ENCODE results near the gene ZNF774. TPM values are rescaled to one million over a fixed set of nuclear protein-coding genes. Genes with fewer than 3 reads are reported as not detected.

The ZNF774 gene
- total and polyA plus RNA-seq, 2 of the 13 experiments (the other 11 are each of a cell fraction or from before 2014, with no cell fraction given): 0.59 to 1.4 TPM

DNA sequence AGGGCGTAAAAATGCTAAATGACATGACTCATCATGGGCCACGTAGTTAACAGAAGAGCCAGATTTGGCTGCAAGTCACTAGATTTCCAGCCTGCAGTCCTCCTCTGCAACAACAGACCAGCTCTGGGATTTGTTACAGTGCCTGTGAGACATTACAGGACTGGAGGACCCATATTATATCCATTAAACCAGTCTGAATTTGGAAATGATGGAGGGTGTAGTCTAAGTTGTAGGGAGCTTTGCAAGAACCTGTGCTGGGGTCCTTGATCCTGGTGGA, 10.8 kb downstream of the ZNF774 start:
- DNase-seq (ENCODE audit: low spot score): no peak
- CTCF ChIA-PET (ENCODE audit: low intra/inter-chr PET ratio, low total read pairs): interaction anchor here (1.5 to 1.6 kb wide), 2 partner anchors 43 to 120 kb away, joined by 3 to 12 read pairs; no protein-coding TSS in a partner anchor
- H3K4me1 ChIP-seq (ENCODE audit: insufficient read depth, low read length): no peaks in the 10 kb centered on the region
- no peak for TF ChIP-seq ARHGAP35 (CRISPR knock-in tag; IDR thresholded peaks at IDR 0.05; ENCODE audit: borderline replicate concordance)
- no peak for TF ChIP-seq MAZ (IDR thresholded peaks at IDR 0.05; ENCODE audit: borderline replicate concordance, low read depth, low read length)
- no peak for TF ChIP-seq MAZ (CRISPR knock-in tag; IDR thresholded peaks at IDR 0.05; ENCODE audit: low read depth)
- no peak for TF ChIP-seq ZFP90 (CRISPR knock-in tag; IDR thresholded peaks at IDR 0.05; ENCODE audit: borderline replicate concordance)
- TF ChIP-seq RBAK (CRISPR knock-in tag; IDR thresholded peaks at IDR 0.05): no peak
- TF ChIP-seq SMYD3 (CRISPR knock-in tag; IDR thresholded peaks at IDR 0.05): no peak
- TF ChIP-seq NFRKB (IDR thresholded peaks at IDR 0.05): no peak
- TF ChIP-seq HMG20B (CRISPR knock-in tag; conservative IDR thresholded peaks at IDR 0.05): no peak
- TF ChIP-seq, protein P1, sequence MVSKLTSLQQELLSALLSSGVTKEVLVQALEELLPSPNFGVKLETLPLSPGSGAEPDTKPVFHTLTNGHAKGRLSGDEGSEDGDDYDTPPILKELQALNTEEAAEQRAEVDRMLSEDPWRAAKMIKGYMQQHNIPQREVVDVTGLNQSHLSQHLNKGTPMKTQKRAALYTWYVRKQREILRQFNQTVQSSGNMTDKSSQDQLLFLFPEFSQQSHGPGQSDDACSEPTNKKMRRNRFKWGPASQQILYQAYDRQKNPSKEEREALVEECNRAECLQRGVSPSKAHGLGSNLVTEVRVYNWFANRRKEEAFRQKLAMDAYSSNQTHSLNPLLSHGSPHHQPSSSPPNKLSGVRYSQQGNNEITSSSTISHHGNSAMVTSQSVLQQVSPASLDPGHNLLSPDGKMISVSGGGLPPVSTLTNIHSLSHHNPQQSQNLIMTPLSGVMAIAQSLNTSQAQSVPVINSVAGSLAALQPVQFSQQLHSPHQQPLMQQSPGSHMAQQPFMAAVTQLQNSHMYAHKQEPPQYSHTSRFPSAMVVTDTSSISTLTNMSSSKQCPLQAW (CRISPR knock-in tag; IDR thresholded peaks at IDR 0.05): no peak
- TF ChIP-seq MYPOP (CRISPR knock-in tag; IDR thresholded peaks at IDR 0.05): no peak
- no peak for TF ChIP-seq ZNF7 (CRISPR knock-in tag; IDR thresholded peaks at IDR 0.05)
- TF ChIP-seq, protein P2, sequence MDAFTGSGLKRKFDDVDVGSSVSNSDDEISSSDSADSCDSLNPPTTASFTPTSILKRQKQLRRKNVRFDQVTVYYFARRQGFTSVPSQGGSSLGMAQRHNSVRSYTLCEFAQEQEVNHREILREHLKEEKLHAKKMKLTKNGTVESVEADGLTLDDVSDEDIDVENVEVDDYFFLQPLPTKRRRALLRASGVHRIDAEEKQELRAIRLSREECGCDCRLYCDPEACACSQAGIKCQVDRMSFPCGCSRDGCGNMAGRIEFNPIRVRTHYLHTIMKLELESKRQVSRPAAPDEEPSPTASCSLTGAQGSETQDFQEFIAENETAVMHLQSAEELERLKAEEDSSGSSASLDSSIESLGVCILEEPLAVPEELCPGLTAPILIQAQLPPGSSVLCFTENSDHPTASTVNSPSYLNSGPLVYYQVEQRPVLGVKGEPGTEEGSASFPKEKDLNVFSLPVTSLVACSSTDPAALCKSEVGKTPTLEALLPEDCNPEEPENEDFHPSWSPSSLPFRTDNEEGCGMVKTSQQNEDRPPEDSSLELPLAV (CRISPR knock-in tag; conservative IDR thresholded peaks at IDR 0.05; ENCODE audit: low read depth): no peak
- no peak for TF ChIP-seq ETV5 (CRISPR knock-in tag; IDR thresholded peaks at IDR 0.05; ENCODE audit: borderline replicate concordance)
- TF ChIP-seq KMT2A (CRISPR knock-in tag; IDR thresholded peaks at IDR 0.05): no peak
- TF ChIP-seq ZNF558 (CRISPR knock-in tag; IDR thresholded peaks at IDR 0.05; ENCODE audit: borderline replicate concordance): no peak
- no peak for TF ChIP-seq MAX (IDR thresholded peaks at IDR 0.05)
- no peaks in the 10 kb centered on the region for H3K27me3 ChIP-seq (ENCODE audit: control insufficient read depth in 1 of 2, insufficient read depth in 2 of 2, low read length in 2 of 2)
- no peak for ATAC-seq
- no TSS peak for BruUV-seq (replicated peaks)
- no peaks in the 10 kb centered on the region for H3K79me2 ChIP-seq (ENCODE audit: insufficient read depth, low read length)
- 89% methylated on average over 2 of the region's 2 CpGs for WGBS (ENCODE audit: low lambda C conversion rate)
- no peak overlapping the region for H3K4me3 ChIP-seq (replicated peaks in 1 of 3; ENCODE audit: insufficient read depth in 1 of 3, low read depth in 2 of 3, low read length in 3 of 3)
- H2AFZ ChIP-seq (ENCODE audit: low read length): no peak overlapping the region
- peaks cover 0 to 2% of the 10 kb centered on the region in 2 experiments; a peak in 1 of 5 replicates for H3K36me3 ChIP-seq (replicated peaks in 1 of 2; ENCODE audit: control insufficient read depth in 1 of 2, insufficient read depth in 2 of 2, low read length in 2 of 2)
- no peak overlapping the region for H3K27ac ChIP-seq (ENCODE audit: extremely low read length, insufficient read depth, low read length)
- no peaks in the 10 kb centered on the region for H4K20me1 ChIP-seq (ENCODE audit: insufficient read depth, low read length)
- in situ Hi-C loops (cut with HindIII; ENCODE audit: extremely low pct_ligation_motif_present, low pct_unique_long_range_greater_than_20kb): loop anchor here (10.0 kb wide), 1 partner anchor 122 kb away; no protein-coding TSS in a partner anchor
- POLR2A ChIA-PET: no interaction called here
- intact Hi-C loops (cut with micrococcal nuclease; ENCODE audit: unreplicated experiment): loop anchor here (1.0 kb wide), 1 partner anchor 119 kb away; no protein-coding TSS in a partner anchor
- no peak for FAIRE-seq
- no peaks in the 10 kb centered on the region for H3K9me3 ChIP-seq (ENCODE audit: low read length)
- H3K4me2 ChIP-seq (ENCODE audit: low read depth, low read length): no peak overlapping the region
- no peak overlapping the region for H3K9ac ChIP-seq (ENCODE audit: insufficient read depth, low read depth, low read length)
